PC-9 (cell line): ENCODE measurements around the gene DEPP1.

Experiments used
- CTCF ChIP-seq: fragments of 200-600 bp; sonication (generic); conservative IDR thresholded peaks from 2 replicates; pipeline ENCODE4 v1.6.1; 2017; ENCODE audit warnings: mixed run types, antibody characterized with exemption, mild to moderate bottlenecking, moderate library complexity
- EZH2 ChIP-seq: fragments of 200-600 bp; sonication (generic); IDR thresholded peaks from 2 replicates; pipeline ENCODE4 v1.8.0; 2017; ENCODE audit warnings: antibody characterized with exemption, low read depth

DNA sequence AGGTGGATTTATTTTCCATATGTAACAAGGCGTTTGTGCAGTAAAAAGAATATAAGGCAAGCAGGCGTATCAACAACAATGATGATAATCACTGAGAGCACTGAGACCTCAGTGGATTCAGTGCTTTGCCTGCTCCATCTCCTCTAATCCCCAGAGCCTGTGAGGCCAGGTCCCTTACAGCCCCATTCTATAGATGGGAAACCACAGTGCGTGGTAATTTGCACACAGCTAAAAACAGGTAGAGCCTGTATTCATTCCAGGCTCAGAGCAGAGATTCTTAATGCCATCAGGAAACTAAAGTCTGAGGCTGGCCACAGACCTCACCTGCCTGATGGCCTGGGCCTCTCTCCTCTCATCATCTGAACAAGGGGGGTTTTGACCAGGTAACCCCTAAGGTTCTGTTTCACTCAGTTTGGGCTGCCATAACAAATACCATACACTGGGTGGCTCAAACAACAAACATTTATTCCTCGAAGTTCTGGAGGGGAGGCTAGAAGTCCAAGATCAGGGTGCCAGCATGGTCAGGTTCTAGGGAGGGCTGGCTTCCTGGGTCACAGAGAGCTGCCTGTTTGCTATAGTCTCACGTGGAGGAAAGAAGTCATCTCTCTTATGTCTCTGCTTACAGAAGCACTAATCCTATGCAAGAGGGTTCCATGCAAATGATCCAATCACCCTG, 29.3 kb downstream of the DEPP1 start:
- no peak for TF ChIP-seq EZH2
- TF ChIP-seq CTCF = no peak
